ENCODE results near the gene LAIR2. TPM values are rescaled to one million over a fixed set of nuclear protein-coding genes. Genes with fewer than 3 reads are reported as not detected.

Gene LAIR2
- total and polyA plus RNA-seq, 2 of the 13 experiments (the other 11 are each of a cell fraction or from before 2014, with no cell fraction given), result 1.3 to 1.9 TPM

- Histone ChIP-seq H3K27ac (ENCODE audit: extremely low read length, insufficient read depth, low read length) (no peak overlapping the region), H3K9me3 (ENCODE audit: low read length) (no peaks in the 10 kb centered on the region), H3K79me2 (ENCODE audit: insufficient read depth, low read length) (peaks cover 12% of the 10 kb centered on the region), H2AFZ (ENCODE audit: low read length) (no peak overlapping the region), H3K4me2 (ENCODE audit: low read depth, low read length) (no peak overlapping the region), H3K36me3 (replicated peaks in 1 of 2; ENCODE audit: control insufficient read depth in 1 of 2, insufficient read depth in 2 of 2, low read length in 2 of 2) (peaks cover 43 to 68% of the 10 kb centered on the region in 2 experiments), H3K4me1 (ENCODE audit: insufficient read depth, low read length) (peaks cover 21% of the 10 kb centered on the region), H3K9ac (ENCODE audit: insufficient read depth, low read depth, low read length) (no peak overlapping the region), H4K20me1 (ENCODE audit: insufficient read depth, low read length) (peaks cover 10% of the 10 kb centered on the region; the same call in 1 of the 2 replicates), H3K4me3 (replicated peaks in 1 of 3; ENCODE audit: insufficient read depth in 1 of 3, low read depth in 2 of 3, low read length in 3 of 3) (no peak overlapping the region), H3K27me3 (ENCODE audit: control insufficient read depth in 1 of 2, insufficient read depth in 2 of 2, low read length in 2 of 2) (no peaks in the 10 kb centered on the region)
- in situ Hi-C loops (cut with HindIII; ENCODE audit: extremely low pct_ligation_motif_present, low pct_unique_long_range_greater_than_20kb) (no loop called here), intact Hi-C loops (cut with micrococcal nuclease; ENCODE audit: unreplicated experiment) (no loop called here)
- no TSS peak for BruUV-seq (replicated peaks)
- ChIA-PET POLR2A (interaction anchor here (1.4 to 3.5 kb wide), 2 partner anchors 10 to 322 kb away, joined by 3 to 18 read pairs; partner anchors contain the start of gene LENG8), CTCF (ENCODE audit: low intra/inter-chr PET ratio, low total read pairs) (no interaction called here)
- no peak for DNase-seq (ENCODE audit: low spot score)
- no peak for FAIRE-seq
- ATAC-seq, result no peak
- no peak for TF ChIP-seq ZNF414 (CRISPR knock-in tag; IDR thresholded peaks at IDR 0.05)
- TF ChIP-seq ZNF761 (CRISPR knock-in tag; conservative IDR thresholded peaks at IDR 0.05), result no peak
- TF ChIP-seq ZNF570 (CRISPR knock-in tag; IDR thresholded peaks at IDR 0.05; ENCODE audit: borderline replicate concordance), result no peak
- TF ChIP-seq ONECUT2 (CRISPR knock-in tag; IDR thresholded peaks at IDR 0.05), result no peak
- TF ChIP-seq ZNF318 (CRISPR knock-in tag; IDR thresholded peaks at IDR 0.05), result no peak
- no peak for TF ChIP-seq ZNF562 (CRISPR knock-in tag; IDR thresholded peaks at IDR 0.05; ENCODE audit: borderline replicate concordance)
- TF ChIP-seq MYPOP (CRISPR knock-in tag; IDR thresholded peaks at IDR 0.05), result no peak
- TF ChIP-seq SNRNP70 (IDR thresholded peaks at IDR 0.05; ENCODE audit: low read depth, low read length), result no peak
- no peak for TF ChIP-seq ZNF138 (CRISPR knock-in tag; IDR thresholded peaks at IDR 0.05; ENCODE audit: low read depth)
- TF ChIP-seq ZNF101 (CRISPR knock-in tag; IDR thresholded peaks at IDR 0.05; ENCODE audit: borderline replicate concordance, low read depth), result no peak
- TF ChIP-seq HNRNPK (IDR thresholded peaks at IDR 0.05; ENCODE audit: low read depth, low read length, poor library complexity, severe bottlenecking), result no peak
- WGBS (ENCODE audit: low lambda C conversion rate), result 91% methylated on average over 3 of the region's 11 CpGs
These were observed 43.9 kb upstream of the LAIR2 start for GRCh38 chr19:54458648-54459281.
